Measurements from ENCODE around the gene ATRNL1. TPM values are rescaled to one million over a fixed set of nuclear protein-coding genes. Genes with fewer than 3 reads are reported as not detected.

ATRNL1 gene
- total RNA-seq, 4 donors from 2014 or later = 0.34 to 1.1 (median 0.55) TPM

DNA sequence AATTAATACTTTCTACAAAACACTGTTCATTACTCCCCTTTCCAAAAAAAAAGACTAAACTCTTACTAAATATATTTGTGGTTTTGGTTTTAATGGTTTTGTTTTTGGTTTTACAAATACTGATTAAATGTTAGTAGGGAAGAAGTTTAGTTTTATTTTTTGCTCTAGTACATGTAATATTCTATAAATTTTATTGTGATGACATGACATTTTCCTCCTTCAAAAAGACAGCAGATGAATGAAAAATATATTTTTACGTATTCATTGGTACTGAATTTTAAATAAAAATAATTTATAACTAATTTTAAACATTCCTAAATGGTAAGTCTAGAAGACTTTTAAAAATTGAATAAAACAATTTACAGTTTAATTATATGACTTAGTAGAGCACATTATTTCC is 667.0 kb downstream of the ATRNL1 start:
- intact Hi-C loops (cut with DNase I; ENCODE audit: low total_unique reads) = no loop called here
- no peak for TF ChIP-seq POLR2A (IDR thresholded peaks at IDR 0.05)
- H3K4me3 ChIP-seq (ENCODE audit: low read depth, poor library complexity, severe bottlenecking) = no peak overlapping the region
- no peak for DNase-seq (ENCODE audit: low spot score in 2 of 2)
- WGBS, 2 donors = 72 to 86% methylated on average over 1 of the region's 1 CpG

DNA sequence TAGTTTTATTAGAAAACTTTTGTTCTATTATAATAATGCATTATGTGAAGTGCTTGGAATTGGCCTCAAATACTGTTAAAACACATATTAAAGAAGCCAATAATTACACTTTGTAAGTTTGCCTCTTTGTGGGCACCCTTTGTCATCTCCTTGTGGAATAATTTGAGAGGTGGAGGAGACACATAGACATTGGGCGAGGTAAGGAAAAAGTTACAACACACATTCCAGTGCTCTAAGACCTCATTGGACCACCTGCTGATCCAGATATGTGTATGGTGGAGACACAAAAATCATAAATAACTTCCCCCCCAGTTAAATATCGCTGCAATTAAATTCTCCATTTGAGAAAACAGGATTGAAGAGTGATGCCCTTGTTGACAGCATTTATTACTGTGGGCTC is 668.0 kb downstream of the ATRNL1 start:
- no peak for DNase-seq (ENCODE audit: low spot score in 2 of 2)
- H3K4me3 ChIP-seq (ENCODE audit: low read depth, poor library complexity, severe bottlenecking) = no peak overlapping the region
- 88 to 97% methylated on average over 2 of the region's 2 CpGs for WGBS, 2 donors
- TF ChIP-seq, protein P1, sequence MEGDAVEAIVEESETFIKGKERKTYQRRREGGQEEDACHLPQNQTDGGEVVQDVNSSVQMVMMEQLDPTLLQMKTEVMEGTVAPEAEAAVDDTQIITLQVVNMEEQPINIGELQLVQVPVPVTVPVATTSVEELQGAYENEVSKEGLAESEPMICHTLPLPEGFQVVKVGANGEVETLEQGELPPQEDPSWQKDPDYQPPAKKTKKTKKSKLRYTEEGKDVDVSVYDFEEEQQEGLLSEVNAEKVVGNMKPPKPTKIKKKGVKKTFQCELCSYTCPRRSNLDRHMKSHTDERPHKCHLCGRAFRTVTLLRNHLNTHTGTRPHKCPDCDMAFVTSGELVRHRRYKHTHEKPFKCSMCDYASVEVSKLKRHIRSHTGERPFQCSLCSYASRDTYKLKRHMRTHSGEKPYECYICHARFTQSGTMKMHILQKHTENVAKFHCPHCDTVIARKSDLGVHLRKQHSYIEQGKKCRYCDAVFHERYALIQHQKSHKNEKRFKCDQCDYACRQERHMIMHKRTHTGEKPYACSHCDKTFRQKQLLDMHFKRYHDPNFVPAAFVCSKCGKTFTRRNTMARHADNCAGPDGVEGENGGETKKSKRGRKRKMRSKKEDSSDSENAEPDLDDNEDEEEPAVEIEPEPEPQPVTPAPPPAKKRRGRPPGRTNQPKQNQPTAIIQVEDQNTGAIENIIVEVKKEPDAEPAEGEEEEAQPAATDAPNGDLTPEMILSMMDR (IDR thresholded peaks at IDR 0.05) = no peak
- intact Hi-C loops (cut with DNase I; ENCODE audit: low total_unique reads) = no loop called here

DNA sequence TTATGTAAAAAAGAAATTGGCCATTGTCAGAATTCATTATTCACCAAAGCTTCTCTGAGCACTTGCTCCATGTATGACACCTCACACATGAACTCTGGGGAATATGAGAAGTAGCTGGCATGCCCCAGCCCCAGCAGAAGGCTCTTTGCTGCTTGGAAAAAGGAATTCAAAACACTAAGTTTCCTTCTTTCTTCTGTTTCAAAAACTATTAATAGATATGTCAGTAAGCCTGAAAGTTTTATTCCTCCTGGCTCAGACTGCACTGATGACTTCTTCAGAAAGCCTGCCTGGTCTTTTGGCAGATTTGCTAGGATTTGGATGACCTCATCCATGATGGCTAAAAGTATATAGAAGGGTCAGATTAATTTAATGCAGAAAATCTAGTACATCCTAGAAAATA is 668.9 kb downstream of the ATRNL1 start:
- intact Hi-C loops (cut with DNase I; ENCODE audit: low total_unique reads) = no loop called here
- TF ChIP-seq, protein P1 (IDR thresholded peaks at IDR 0.05) = no peak
- no peak for TF ChIP-seq POLR2A (IDR thresholded peaks at IDR 0.05)
- DNase-seq (ENCODE audit: low spot score in 2 of 2) = no peak
- no peak overlapping the region for H3K4me3 ChIP-seq (ENCODE audit: low read depth, poor library complexity, severe bottlenecking)

DNA sequence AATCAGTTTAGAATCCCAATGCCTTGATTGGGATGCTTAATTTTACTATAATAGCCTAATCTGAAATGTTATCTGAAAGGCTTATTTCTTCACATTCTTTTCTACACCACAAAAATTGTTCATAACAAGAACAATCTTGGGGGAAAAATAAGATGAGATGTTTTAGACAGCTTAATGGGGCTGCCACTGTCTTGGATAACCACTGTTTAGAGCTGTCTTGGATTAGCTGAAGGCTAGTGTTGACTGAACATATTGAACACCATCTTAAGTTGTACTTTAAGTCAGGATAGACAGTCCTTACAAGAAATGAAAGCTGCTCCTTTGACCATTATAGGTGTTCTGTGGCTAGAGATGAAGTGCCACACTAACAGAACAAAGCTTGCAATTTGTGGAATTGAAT is 678.6 kb downstream of the ATRNL1 start:
- no peak for TF ChIP-seq POLR2A (IDR thresholded peaks at IDR 0.05)
- TF ChIP-seq, protein P1 (IDR thresholded peaks at IDR 0.05) = no peak

DNA sequence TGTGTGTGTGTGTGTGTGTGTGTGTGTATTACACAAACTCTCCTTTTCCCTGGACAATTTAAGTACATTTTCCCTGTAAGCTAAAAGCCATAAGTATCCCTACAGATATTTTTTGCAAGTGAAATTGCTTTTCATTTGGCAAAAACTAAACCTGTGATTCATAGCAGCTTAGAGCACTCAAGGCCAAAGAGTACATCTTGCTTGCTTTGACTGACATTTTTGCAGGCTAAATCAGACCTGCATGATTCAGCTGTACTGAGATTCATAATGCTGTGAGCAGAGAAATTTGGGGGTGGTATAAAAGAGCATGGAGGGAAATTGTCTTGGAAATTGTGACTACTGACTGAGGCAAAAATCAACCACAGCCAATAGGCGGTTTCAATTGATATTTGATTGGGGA is 679.4 kb downstream of the ATRNL1 start:
- TF ChIP-seq, protein P1 (IDR thresholded peaks at IDR 0.05) = no peak
- no peak for TF ChIP-seq POLR2A (IDR thresholded peaks at IDR 0.05)
- intact Hi-C loops (cut with DNase I; ENCODE audit: low total_unique reads) = no loop called here
- no peak for DNase-seq (ENCODE audit: low spot score in 2 of 2)
- H3K4me3 ChIP-seq (ENCODE audit: low read depth, poor library complexity, severe bottlenecking) = no peak overlapping the region
- 79 to 88% methylated on average over 1 of the region's 1 CpG for WGBS, 2 donors

More for the DNA sequence above, 678.6 kb downstream of the ATRNL1 start:
- intact Hi-C loops (cut with DNase I; ENCODE audit: low total_unique reads) = no loop called here
- no peak for DNase-seq (ENCODE audit: low spot score in 2 of 2)
- H3K4me3 ChIP-seq (ENCODE audit: low read depth, poor library complexity, severe bottlenecking) = no peak overlapping the region

DNA sequence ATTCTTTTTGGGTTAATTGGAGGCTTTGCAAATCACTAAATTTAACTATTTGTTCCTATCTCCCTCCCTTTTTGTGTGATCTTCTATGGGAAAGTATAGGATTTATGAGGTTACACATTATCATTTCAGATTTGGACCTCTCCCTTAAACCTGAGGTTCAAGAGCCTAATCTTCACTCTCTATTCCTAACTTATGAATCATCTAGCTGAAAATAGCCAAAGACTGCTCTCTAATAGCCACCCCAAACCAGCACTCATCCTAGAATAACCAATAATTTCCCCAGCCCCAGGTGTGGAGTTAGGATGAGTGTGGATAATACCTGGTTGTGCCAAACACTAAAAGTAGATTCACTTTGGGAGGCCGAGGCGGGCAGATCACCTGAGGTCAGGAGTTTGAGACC is 680.7 kb downstream of the ATRNL1 start:
- no peak for DNase-seq (ENCODE audit: low spot score in 2 of 2)
- WGBS, 2 donors = 97 to 100% methylated on average over 2 of the region's 2 CpGs

More for the DNA sequence above, 680.7 kb downstream of the ATRNL1 start:
- intact Hi-C loops (cut with DNase I; ENCODE audit: low total_unique reads) = no loop called here
- TF ChIP-seq, protein P1 (IDR thresholded peaks at IDR 0.05) = no peak
- TF ChIP-seq POLR2A (IDR thresholded peaks at IDR 0.05) = no peak
- H3K4me3 ChIP-seq (ENCODE audit: low read depth, poor library complexity, severe bottlenecking) = no peak overlapping the region
